IMR-90 (cell line): ENCODE results near the gene MLX. TPM values are rescaled to one million over a fixed set of nuclear protein-coding genes. Genes with fewer than 3 reads are reported as not detected.

ENCODE experiments used
- ATAC-seq: fragments of 200-7000 bp; cut with Tn5 transposase; 2 replicates; pipeline ENCODE4 v1.9.1; 2020; ENCODE audit warnings: low read depth, mild to moderate bottlenecking, moderate library complexity
- BruUV-seq: library from RNA; stranded (reverse); fragments of 400-500 nt; replicated peaks from 2 replicates; lab custom pipeline; 2021; lab: Mats Ljungman, UMichigan
- CTCF ChIA-PET: fragments of 300-600 bp; formaldehyde crosslinking; extraction: SDS; loops from one replicate; lab custom pipeline; 2021; ENCODE audit warnings: antibody characterized with exemption; lab: Yijun Ruan, JAX
- POLR2A ChIA-PET: fragments of 300-600 bp; sonication (Branson Sonifier 250); formaldehyde crosslinking; loops from one replicate; lab custom pipeline; 2022; ENCODE audit warnings: antibody characterized with exemption; ENCODE audit not compliant: unreplicated experiment; lab: Charles Lee
- DNase-seq: peaks from one replicate; pipeline ENCODE4 v3.0.0; 2013
- H2AFZ ChIP-seq: replicated peaks from 2 replicates; pipeline ENCODE3; 2013; ENCODE audit warnings: low read length, mild to moderate bottlenecking; ENCODE audit not compliant: poor library complexity
- H2AK5ac ChIP-seq: 2 replicates; pipeline ENCODE4 v1.6.1; 2013; ENCODE audit warnings: low read depth, low read length, inconsistent platforms
- H2AK9ac ChIP-seq: replicated peaks from 2 replicates; pipeline ENCODE3; 2013; ENCODE audit warnings: mild to moderate bottlenecking, low read depth, low read length, moderate library complexity; ENCODE audit not compliant: poor library complexity
- H2BK120ac ChIP-seq: 2 replicates; pipeline ENCODE4 v1.6.1; 2013; ENCODE audit warnings: low read depth, low read length, inconsistent platforms
- H2BK15ac ChIP-seq: 3 replicates; pipeline ENCODE4 v1.6.1; 2013; ENCODE audit warnings: low read depth, low read length, inconsistent platforms
- H2BK20ac ChIP-seq: 2 replicates; pipeline ENCODE4 v1.6.1; 2013; ENCODE audit warnings: low read depth, mild to moderate bottlenecking, inconsistent platforms, low read length, moderate library complexity
- H2BK5ac ChIP-seq: 2 replicates; pipeline ENCODE4 v1.6.1; 2013; ENCODE audit warnings: mild to moderate bottlenecking, low read depth, low read length, inconsistent platforms; ENCODE audit not compliant: poor library complexity, severe bottlenecking
- H3K14ac ChIP-seq: replicated peaks from 2 replicates; pipeline ENCODE4 v1.6.1; 2013; ENCODE audit warnings: low read depth, low read length, inconsistent platforms
- H3K18ac ChIP-seq: 2 replicates; pipeline ENCODE4 v1.6.1; 2013; ENCODE audit warnings: low read depth, low read length, control low read depth
- H3K23ac ChIP-seq: 2 replicates; pipeline ENCODE4 v1.6.1; 2013; ENCODE audit warnings: low read depth, low read length, inconsistent platforms
- H3K27ac ChIP-seq: 2 replicates; pipeline ENCODE4 v1.5.1; 2013; ENCODE audit warnings: mild to moderate bottlenecking, control low read depth, low read length; ENCODE audit not compliant: insufficient read depth
- H3K27me3 ChIP-seq: 2 replicates; pipeline ENCODE4 v1.6.1; 2013; ENCODE audit warnings: low read length; ENCODE audit not compliant: control insufficient read depth, insufficient read depth
- H3K36me3 ChIP-seq: 2 replicates; pipeline ENCODE4 v1.6.1; 2013; ENCODE audit warnings: low read length, mixed read lengths; ENCODE audit not compliant: control insufficient read depth, insufficient read depth
- H3K4ac ChIP-seq: 2 replicates; pipeline ENCODE4 v1.6.1; 2013; ENCODE audit warnings: low read depth, low read length, inconsistent platforms
- H3K4me1 ChIP-seq: 2 replicates; pipeline ENCODE4 v1.6.1; 2013; ENCODE audit warnings: low read length, mixed read lengths; ENCODE audit not compliant: control insufficient read depth, insufficient read depth
- H3K4me2 ChIP-seq: 2 replicates; pipeline ENCODE4 v1.6.1; 2013; ENCODE audit warnings: low read depth, mild to moderate bottlenecking, control low read depth, low read length, moderate library complexity
- H3K4me3 ChIP-seq: 2 replicates; pipeline ENCODE4 v1.5.1; 2013; ENCODE audit warnings: low read depth, mild to moderate bottlenecking, control low read depth, low read length, moderate library complexity; ENCODE audit not compliant: insufficient read depth
- H3K56ac ChIP-seq: 2 replicates; pipeline ENCODE4 v1.6.1; 2013; ENCODE audit warnings: low read length, inconsistent platforms; ENCODE audit not compliant: insufficient read depth; ENCODE audit errors: extremely low read depth
- H3K79me1 ChIP-seq, 2 experiments: 2 replicates each; pipeline ENCODE4 v1.6.1; 2013; ENCODE audit warnings: low read length in 2 of 2, inconsistent platforms in 1 of 2, low read depth in 1 of 2
- H3K9ac ChIP-seq: 2 replicates; pipeline ENCODE4 v1.6.1; 2013; ENCODE audit warnings: low read depth, low read length, control low read depth
- H3K9me1 ChIP-seq: 2 replicates; pipeline ENCODE4 v1.6.1; 2013; ENCODE audit warnings: low read length, inconsistent platforms; ENCODE audit not compliant: insufficient read depth
- H3K9me3 ChIP-seq: 2 replicates; pipeline ENCODE4 v1.6.1; 2013; ENCODE audit warnings: low read length; ENCODE audit not compliant: control insufficient read depth, insufficient read depth
- H4K20me1 ChIP-seq: 2 replicates; pipeline ENCODE4 v1.6.1; 2013; ENCODE audit warnings: low read length, inconsistent platforms; ENCODE audit not compliant: insufficient read depth
- H4K5ac ChIP-seq: 2 replicates; pipeline ENCODE4 v1.6.1; 2013; ENCODE audit warnings: mild to moderate bottlenecking, low read depth, low read length, control low read depth
- H4K8ac ChIP-seq, 2 experiments: 2 replicates each; pipeline ENCODE4 v1.6.1; 2013; ENCODE audit warnings: low read depth in 2 of 2, low read length in 2 of 2, control low read depth in 1 of 2, inconsistent platforms in 1 of 2
- H4K91ac ChIP-seq: 2 replicates; pipeline ENCODE4 v1.6.1; 2013; ENCODE audit warnings: low read depth, low read length, inconsistent platforms; ENCODE audit not compliant: insufficient read depth
- SMC3 ChIP-seq: fragments of 150-350 bp; IDR thresholded peaks from 2 replicates; pipeline ENCODE4 v1.6.1; 2016; ENCODE audit warnings: low read depth, mild to moderate bottlenecking, antibody characterized with exemption, low read length, moderate library complexity
- WGBS, 2 experiments: methylation state at CpG; one replicate each; pipeline versions ENCODE4 v1.1.5 to v1.1.7; 2013; ENCODE audit warnings: missing lambda C conversion rate in 2 of 2; ENCODE audit not compliant: insufficient read length in 1 of 2; ENCODE audit errors: extremely low coverage in 2 of 2; 5-methylcytosine and 5-hydroxymethylcytosine counted together
- dilution Hi-C: fragments of 300-500 bp; cut with HindIII; formaldehyde crosslinking; loops from one replicate; pipeline ENCODE4 v1.14.3; 2018; ENCODE audit warnings: low sequenced_read_pairs; ENCODE audit not compliant: unreplicated experiment
- in situ Hi-C: fragments of 300-500 bp; cut with MboI; formaldehyde crosslinking; loops from 3 replicates; pipeline ENCODE4 v1.14.3; 2019; ENCODE audit warnings: low sequenced_read_pairs, inconsistent platforms, mixed read lengths
- intact Hi-C: fragments of 100-400 bp; cut with micrococcal nuclease; formaldehyde crosslinking; loops from 2 replicates; pipeline ENCODE4 v1.10.0; 2022
- polyA plus RNA-seq, 3 experiments: library from polyadenylated mRNA; depleted of rRNA; stranded (reverse); fragments of >200 nt; gene quantifications; 2 replicates each; pipeline ENCODE4 v1.2.3, GENCODE V29; 2012; ENCODE audit warnings: low replicate concordance in 1 of 3
- total RNA-seq: library from RNA; depleted of rRNA; stranded (reverse); fragments of >200 nt; gene quantifications from 2 replicates; pipeline ENCODE4 v1.2.3, GENCODE V29; 2012

MLX gene
- total and polyA plus RNA-seq, 2 of the 4 experiments (the other 2 are of a cell fraction) = 37.8 to 45.6 TPM

GRCh38 chr17:42547001-42547461 is 19.9 kb upstream of the MLX start:
- no peak overlapping the region for H3K4me2 ChIP-seq
- H2BK120ac ChIP-seq = no peak overlapping the region
- in situ Hi-C loops = no loop called here
- H3K18ac ChIP-seq = no peak overlapping the region
- peaks cover 29% of the 10 kb centered on the region; the same call in 1 of the 2 replicates for H3K36me3 ChIP-seq
- H2BK15ac ChIP-seq = no peak overlapping the region
- H3K9me3 ChIP-seq = no peaks in the 10 kb centered on the region
- POLR2A ChIA-PET = no interaction called here
- CTCF ChIA-PET = no interaction called here
- H2AK5ac ChIP-seq = no peak overlapping the region
- no peak overlapping the region for H3K27ac ChIP-seq
- intact Hi-C loops = no loop called here
- H4K5ac ChIP-seq = no peak overlapping the region
- H2AFZ ChIP-seq = no peak overlapping the region
- H2AK9ac ChIP-seq = no peak overlapping the region
- no peak overlapping the region for H3K9ac ChIP-seq
- dilution Hi-C loops = no loop called here
- H2BK20ac ChIP-seq = no peak overlapping the region
- TF ChIP-seq SMC3 = no peak
- ATAC-seq = peak; percentile 7; the same call in 1 of the 2 replicates
- no peaks in the 10 kb centered on the region; the same call in 1 of the 2 replicates for H4K20me1 ChIP-seq
- 93% methylated on average over 3 of the region's 23 CpGs; no CpG with 5 or more reads in 1 of the 2 experiments for WGBS, 2 experiments
- no peak overlapping the region for H4K91ac ChIP-seq
- H3K4me1 ChIP-seq = peaks cover 3% of the 10 kb centered on the region; the same call in 1 of the 2 replicates
- no peak overlapping the region for H3K56ac ChIP-seq
- peaks cover 4% of the 10 kb centered on the region; the same call in 1 of the 2 replicates for H3K9me1 ChIP-seq
- peaks cover 3 to 27% of the 10 kb centered on the region in 2 experiments for H3K79me1 ChIP-seq
- H3K27me3 ChIP-seq = no peaks in the 10 kb centered on the region
- H3K4ac ChIP-seq = no peak overlapping the region
- no TSS peak for BruUV-seq
- H2BK5ac ChIP-seq = no peak overlapping the region
- no peak overlapping the region for H3K23ac ChIP-seq
- no peak overlapping the region for H3K4me3 ChIP-seq
- no peak overlapping the region for H3K14ac ChIP-seq
- DNase-seq = no peak
- no peak overlapping the region for H4K8ac ChIP-seq
